ENCODE measurements around the gene GMCL2. TPM values are rescaled to one million over a fixed set of nuclear protein-coding genes. Genes with fewer than 3 reads are reported as not detected.

Gene GMCL2
- total RNA-seq, 1 donor from 2014 or later: not detected

GRCh38 chr5:178223196-178223773 is 36.1 kb upstream of the GMCL2 start:
- ATAC-seq: no peak
- intact Hi-C loops (cut with micrococcal nuclease): no loop called here
- peak; percentile 1 for DNase-seq

- DNase-seq (peak; percentile 14), ATAC-seq (no peak)
- intact Hi-C loops (cut with micrococcal nuclease): no loop called here
These were observed 35.1 kb upstream of the GMCL2 start for GRCh38 chr5:178222292-178222691.

- DNase-seq: peak; percentile 4
- ATAC-seq: no peak
- intact Hi-C loops (cut with micrococcal nuclease): no loop called here
These were observed 34.7 kb upstream of the GMCL2 start for GRCh38 chr5:178221853-178222252.

GRCh38 chr5:178221282-178221681 is 34.1 kb upstream of the GMCL2 start:
- intact Hi-C loops (cut with micrococcal nuclease): no loop called here
- ATAC-seq (no peak), DNase-seq (peak; percentile 9)

- ATAC-seq (no peak), DNase-seq (no peak)
- intact Hi-C loops (cut with micrococcal nuclease): no loop called here
These were observed 31.7 kb upstream of the GMCL2 start for GRCh38 chr5:178218827-178219226.

GRCh38 chr5:178218237-178218776 is 31.1 kb upstream of the GMCL2 start:
- intact Hi-C loops (cut with micrococcal nuclease): no loop called here
- DNase-seq (no peak), ATAC-seq (no peak)

- DNase-seq (no peak), ATAC-seq (no peak)
- intact Hi-C loops (cut with micrococcal nuclease): no loop called here
These were observed 29.6 kb upstream of the GMCL2 start for GRCh38 chr5:178216779-178217178.

GRCh38 chr5:178216088-178216534 is 28.9 kb upstream of the GMCL2 start:
- intact Hi-C loops (cut with micrococcal nuclease): no loop called here
- ATAC-seq (no peak), DNase-seq (peak; percentile 3)

- peak; percentile 9 for ATAC-seq
- intact Hi-C loops (cut with micrococcal nuclease): no loop called here
- peak; percentile 34 for DNase-seq
These were observed 28.3 kb upstream of the GMCL2 start for GRCh38 chr5:178215280-178216002.

- DNase-seq: peak; percentile 13
- intact Hi-C loops (cut with micrococcal nuclease): no loop called here
- ATAC-seq: no peak
These were observed 27.1 kb upstream of the GMCL2 start for GRCh38 chr5:178214160-178214803.

GRCh38 chr5:178213748-178214151 is 26.6 kb upstream of the GMCL2 start:
- intact Hi-C loops (cut with micrococcal nuclease): no loop called here
- ATAC-seq: no peak
- DNase-seq: no peak

GRCh38 chr5:178213003-178213461 is 25.9 kb upstream of the GMCL2 start:
- ATAC-seq (no peak), DNase-seq (no peak)
- intact Hi-C loops (cut with micrococcal nuclease): no loop called here

- DNase-seq (no peak), ATAC-seq (no peak)
- intact Hi-C loops (cut with micrococcal nuclease): no loop called here
These were observed 25.3 kb upstream of the GMCL2 start for GRCh38 chr5:178212241-178213002.

- peak; percentile 1 for DNase-seq
- intact Hi-C loops (cut with micrococcal nuclease): no loop called here
- ATAC-seq: no peak
These were observed 24.2 kb upstream of the GMCL2 start for GRCh38 chr5:178211095-178212048.

- no peak for DNase-seq
- no peak for ATAC-seq
These were observed 23.5 kb upstream of the GMCL2 start for GRCh38 chr5:178210686-178211085.

GRCh38 chr5:178210073-178210535 is 22.9 kb upstream of the GMCL2 start:
- intact Hi-C loops (cut with micrococcal nuclease): no loop called here
- no peak for ATAC-seq
- no peak for DNase-seq

More at GRCh38 chr5:178210686-178211085, 23.5 kb upstream of the GMCL2 start:
- intact Hi-C loops (cut with micrococcal nuclease): no loop called here

GRCh38 chr5:178209334-178210072 is 22.3 kb upstream of the GMCL2 start:
- DNase-seq (no peak), ATAC-seq (no peak)
- intact Hi-C loops (cut with micrococcal nuclease): no loop called here
